GM18499 (cell line): ENCODE measurements around the gene BMP5.

ENCODE experiments used
- ATAC-seq: cut with Tn5 transposase; IDR thresholded peaks from one replicate; pipeline ENCODE4 v1.9.1; 2021; ENCODE audit warnings: moderate number of reproducible peaks; ENCODE audit not compliant: insufficient read depth, unreplicated experiment

Gene BMP5

DNA sequence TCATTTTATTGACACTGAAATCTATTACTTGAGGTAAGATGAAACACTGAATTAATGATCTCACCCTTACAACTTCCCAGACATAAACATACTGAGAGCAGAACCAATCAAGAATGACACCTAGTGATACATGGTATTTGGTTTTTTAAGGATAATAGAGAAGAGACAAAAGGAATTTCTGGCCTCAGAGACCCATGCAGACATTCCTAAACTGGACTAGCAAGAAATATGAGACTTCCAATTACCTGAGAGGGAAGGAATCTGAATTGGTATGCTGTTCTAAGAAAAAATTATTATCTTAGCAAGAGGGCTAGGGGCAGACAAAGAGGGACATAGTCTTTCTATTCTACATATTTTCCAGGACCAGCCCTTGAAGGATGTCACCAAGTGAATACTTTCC is 141.1 kb downstream of the BMP5 start:
- ATAC-seq: no peak

DNA sequence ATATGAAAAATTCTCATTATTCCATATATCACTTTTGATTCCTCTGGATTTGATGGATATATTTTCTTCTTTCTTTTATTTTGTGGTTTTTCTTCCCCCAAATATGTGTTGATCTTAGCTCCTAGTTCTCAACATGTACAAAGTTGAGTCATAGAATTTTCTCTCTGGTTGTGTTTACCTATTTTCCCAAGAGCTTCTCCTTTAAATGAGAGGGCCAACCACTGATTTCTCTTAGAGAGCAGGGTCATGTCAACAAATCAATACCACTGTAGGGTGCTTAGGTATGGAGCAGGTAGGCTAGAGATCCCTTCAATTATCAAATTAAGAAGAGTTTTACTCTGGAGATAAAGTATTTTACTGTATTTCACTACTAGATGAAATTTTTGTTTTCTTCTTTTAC is 145.7 kb downstream of the BMP5 start:
- no peak for ATAC-seq

DNA sequence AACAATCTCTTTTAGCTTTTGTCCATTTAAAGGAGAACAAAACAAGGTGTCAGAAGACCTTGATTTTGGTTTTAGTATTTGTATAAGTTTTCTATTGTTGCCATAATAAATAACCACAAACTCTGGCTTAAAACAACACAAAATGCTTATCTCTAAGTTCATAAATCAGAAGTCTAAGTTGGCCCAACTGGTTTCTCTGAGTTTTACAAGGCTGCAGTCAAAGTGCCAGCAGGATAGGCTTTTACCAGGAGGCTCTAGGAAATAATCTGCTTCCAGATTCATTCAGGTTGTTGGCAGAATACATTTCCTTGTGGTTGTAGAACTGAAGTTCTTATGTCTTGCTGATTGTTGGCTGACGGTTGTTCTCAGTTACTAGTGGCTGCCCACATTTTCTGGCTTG is 149.2 kb downstream of the BMP5 start:
- ATAC-seq: no peak

DNA sequence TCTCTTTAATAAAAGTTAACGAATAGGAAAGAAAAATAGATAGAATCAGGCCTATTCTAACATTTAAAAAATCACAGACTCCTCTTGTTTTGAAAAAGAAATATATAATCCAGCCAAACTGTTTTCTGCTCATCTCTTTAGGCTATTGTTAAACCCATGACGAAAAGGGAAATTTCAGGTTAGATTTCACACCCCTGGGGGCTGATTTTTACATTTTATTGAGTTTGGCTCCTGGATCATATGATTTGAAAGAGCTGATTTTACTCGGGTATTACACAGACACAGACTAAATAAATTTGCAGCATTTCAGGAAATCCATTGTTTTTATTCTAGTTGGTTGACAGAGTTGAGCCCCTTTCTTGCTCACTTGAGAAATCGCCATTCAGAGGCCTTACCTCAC is 160.6 kb downstream of the BMP5 start:
- no peak for ATAC-seq

DNA sequence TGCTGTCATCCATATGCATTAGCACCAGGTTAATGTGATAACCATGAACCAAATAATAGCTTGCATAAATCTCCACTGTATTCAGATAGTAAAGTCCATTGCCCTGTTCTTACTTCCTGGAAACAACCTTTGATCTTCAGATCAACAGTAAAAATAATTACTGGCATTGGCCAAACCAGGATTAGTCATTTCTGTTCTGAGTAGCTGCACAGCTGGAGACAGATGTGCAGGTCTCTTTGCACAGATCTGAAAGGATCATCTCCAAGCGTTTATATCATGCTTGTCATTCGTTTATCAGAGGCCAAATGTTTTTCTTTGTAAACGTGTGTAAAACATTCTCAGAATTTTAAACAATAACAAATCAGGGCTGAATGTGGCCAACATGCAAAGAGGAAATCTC is 162.0 kb downstream of the BMP5 start:
- no peak for ATAC-seq

DNA sequence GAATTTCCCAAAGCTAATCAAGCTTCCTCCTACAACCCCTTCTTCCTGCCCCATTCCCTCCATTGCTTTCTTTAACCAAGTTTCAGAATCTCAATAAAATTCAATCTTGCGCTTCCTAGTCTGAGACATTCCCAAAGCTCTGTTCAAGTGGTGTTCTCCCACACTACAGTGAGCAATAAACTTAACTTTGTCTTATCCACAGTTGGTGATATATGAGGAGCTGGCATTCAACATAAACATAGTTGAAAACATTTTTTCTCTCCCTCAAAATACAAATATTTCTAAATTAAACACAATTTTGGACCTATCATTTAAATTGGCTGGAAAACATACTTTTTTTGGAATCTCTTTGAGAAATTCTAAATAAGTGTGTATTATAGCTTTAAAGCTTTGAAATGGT is 166.7 kb downstream of the BMP5 start:
- no peak for ATAC-seq

DNA sequence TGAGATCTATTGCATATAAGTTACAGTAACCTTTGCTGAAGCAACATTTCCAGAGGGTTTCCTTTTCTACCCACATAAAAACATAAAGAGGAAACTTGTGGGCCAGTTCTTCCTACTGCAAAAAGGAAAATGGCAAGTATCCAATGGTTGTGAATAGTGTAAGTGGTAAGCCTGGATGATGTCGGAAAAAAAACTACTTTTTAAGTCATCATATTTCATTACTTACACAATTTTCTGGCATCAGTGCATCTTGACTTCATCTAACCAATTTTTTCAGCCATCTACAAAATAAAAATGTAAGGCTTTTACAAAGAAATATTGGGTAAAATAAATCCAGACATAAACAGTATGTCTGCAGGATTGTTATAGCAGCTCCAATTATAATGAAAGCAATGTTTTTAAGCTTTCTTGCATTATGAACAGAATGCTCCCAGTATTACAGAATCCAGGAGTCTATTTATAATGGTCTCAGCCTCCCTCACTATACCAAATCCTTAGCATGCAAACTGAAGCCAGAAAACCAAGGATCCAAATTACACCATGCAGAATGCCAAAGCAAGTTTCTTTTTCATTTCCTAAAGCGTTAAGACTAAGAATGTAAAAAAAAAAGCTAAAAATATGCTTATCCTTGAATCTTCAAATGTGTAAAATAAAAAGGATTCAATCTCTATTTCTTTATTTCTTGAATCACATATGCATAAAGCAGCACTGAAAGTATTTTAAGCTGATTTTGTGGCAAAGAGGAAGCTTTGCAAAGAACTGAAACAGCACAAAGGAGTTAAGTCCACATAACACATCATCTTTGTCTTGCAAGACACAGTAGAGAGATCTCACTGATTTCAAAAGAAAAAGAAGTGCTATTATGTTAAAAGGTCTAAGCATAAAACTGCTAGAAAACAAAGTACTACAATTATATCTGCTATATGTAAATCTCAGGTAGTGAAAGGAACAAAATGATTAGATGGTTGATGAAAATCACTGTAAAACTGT is 169.6 kb downstream of the BMP5 start:
- ATAC-seq: no peak

DNA sequence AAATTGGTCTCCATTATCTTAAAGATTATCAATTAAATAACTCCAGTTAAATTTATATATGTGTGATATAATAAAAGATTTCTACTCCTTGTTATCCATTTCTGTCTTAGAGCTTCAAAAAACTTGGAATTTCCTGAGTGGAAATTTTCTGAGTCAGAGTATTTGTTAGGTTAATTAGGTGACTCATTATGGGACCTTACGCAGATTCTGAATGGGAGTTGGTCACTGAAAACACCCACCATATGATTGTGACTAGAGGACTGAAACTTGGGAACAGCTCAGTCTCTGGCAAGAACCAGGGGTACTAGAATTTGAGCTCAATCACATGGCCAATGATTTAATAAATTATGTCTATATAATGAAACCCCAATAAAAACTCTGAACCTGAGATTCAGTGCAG is 171.0 kb downstream of the BMP5 start:
- ATAC-seq: no peak
